NCI-H2107 treated with DMSO at 0.1 percent for 48 hours (cell line): Measurements from ENCODE around the gene TBC1D30.
A peak's percentile ranks its signal among the peaks of the same experiment; 100 is the strongest.

Source experiments
- DNase-seq: peaks from one replicate; lab custom pipeline; 2025; ENCODE audit not compliant: unreplicated experiment; lab: John Stamatoyannopoulos, UW

The TBC1D30 gene

GRCh38 chr12:64802180-64802775, 22.2 kb upstream of the TBC1D30 start:
- peak; percentile 14 for DNase-seq

DNA sequence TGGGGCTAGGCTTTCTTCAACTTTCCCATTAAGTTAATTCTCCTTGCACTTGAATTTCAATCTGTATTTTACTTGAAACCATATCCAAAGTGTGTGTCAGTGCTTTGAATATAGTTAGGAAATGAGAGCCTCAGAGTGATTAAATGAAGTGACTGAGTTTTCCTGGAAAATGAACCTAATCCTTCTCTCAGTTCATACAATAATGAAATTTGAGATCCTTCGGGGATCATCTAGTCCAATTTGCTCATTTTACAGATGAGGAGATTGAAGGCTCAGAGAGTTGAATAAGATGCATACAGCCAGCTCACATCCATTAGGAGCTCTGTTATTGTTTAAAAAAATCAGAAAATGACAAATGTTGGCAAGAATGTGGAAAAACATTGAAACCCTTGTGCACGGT, 18.3 kb upstream of the TBC1D30 start:
- no peak for DNase-seq

- DNase-seq, result no peak
These were observed 17.6 kb upstream of the TBC1D30 start for GRCh38 chr12:64806593-64807460.

GRCh38 chr12:64808110-64808509, 16.3 kb upstream of the TBC1D30 start:
- no peak for DNase-seq

DNA sequence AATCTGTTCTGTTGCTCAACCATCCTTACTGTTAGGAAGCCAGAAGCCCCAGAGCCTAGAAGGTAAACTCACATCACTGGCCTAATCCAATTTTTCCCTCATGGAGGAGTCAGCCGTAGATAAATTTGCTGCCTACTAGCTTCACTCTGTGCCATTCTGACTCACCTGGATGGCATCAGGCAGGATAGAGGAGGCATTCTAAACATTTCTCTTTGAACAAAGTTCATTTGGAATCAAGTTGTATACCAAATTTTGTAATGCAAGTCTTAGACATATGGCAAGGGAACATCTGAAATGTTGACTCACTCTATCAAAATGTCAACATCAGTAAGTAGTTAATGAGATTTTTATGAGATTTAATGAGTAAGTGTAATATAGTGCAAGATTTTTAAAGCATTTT, 13.6 kb upstream of the TBC1D30 start:
- DNase-seq, result no peak

GRCh38 chr12:64813723-64814122, 10.7 kb upstream of the TBC1D30 start:
- no peak for DNase-seq

- DNase-seq, result no peak
These were observed 10.0 kb upstream of the TBC1D30 start for GRCh38 chr12:64814432-64814831.

GRCh38 chr12:64819816-64820402, 4.5 kb upstream of the TBC1D30 start:
- no peak for DNase-seq

DNA sequence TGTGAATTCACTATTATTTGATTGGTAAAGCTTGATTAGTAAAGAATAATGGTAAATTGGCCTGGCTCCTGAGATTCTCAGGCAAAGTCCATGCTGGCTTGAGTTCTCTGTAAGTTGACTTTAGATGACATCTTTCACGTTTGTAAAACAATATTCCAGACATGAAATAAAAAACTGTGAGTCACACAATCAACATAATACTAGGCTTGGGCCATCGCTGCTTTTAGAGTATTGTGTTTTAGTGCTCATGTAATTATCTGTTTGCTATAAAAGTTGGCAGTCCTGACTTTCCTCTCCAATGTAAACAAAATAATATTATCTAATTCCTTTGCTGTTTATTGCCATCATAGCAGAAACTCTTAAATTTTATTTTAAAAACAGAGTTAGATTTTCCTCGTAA, 3.9 kb upstream of the TBC1D30 start:
- no peak for DNase-seq

DNA sequence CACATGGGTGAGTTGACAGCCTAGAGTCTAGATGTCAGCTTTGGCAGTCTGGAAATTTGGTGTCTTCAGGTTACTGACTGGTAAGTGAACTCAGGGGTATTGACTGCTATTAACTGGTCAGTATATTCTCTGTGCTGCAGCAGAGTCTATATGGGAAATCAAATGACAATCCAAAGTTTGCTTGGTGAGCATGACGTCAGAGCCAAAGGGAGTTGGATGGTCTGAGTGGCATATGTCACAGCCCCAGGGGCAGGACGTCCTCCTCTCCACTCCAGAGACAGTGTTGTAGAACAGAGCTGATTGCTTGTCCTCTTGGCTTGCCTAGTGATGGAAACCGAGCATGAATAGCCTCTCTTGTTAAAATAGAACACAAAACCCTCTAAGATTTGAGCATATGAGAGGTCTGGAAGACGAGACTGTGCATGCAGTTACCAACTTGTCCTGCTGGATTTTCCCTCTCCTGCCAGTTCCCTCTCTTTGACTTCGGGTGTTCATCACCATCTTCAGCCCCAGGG, 3.3 kb upstream of the TBC1D30 start:
- no peak for DNase-seq

- no peak for DNase-seq
These were observed 332 bp upstream of the TBC1D30 start for GRCh38 chr12:64824130-64824499.

DNA sequence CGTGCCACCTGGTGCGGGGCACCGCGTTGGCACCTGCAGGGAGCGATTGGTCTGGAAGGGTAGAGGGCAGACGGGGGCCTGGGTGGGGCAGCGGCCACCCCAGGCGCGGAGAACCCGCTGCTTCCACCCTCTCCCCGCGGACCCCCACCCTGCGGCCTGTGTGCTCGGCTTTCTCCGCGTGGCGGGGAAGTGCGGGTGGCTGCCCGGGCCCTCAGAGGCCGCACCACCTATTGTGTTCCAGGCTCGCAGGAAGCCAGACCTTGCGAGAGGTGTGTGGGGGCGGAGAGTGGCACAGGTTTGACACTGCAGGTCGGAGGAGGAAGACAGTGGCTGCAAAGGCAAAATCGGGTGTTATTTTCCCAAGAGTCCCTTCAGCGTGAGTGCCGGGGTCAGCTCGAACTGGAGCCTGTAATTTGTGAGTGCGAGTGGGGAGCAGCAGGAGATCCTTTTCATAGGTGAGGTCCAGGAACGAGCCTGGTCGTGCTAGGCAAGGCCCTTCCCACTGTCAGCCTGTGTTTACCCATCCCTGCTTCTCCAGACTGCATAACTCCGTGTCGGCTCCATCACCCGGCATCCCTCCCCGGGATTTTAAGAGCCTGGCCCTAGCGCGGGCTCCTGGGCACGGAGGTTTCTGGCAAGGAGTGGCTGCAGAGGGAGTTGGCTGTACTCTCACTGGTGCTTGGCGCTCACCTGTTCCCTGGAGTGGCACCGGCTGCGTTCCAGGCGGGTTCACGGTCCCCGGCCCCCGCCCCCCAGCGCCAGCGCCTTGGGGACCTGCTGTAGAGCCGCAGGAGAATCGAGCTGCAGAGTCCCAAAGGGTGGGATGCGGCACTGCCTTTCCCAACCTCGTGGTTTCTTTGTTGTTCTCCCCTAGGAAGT, 935 bp downstream of the TBC1D30 start:
- DNase-seq, result peak; percentile 67

DNA sequence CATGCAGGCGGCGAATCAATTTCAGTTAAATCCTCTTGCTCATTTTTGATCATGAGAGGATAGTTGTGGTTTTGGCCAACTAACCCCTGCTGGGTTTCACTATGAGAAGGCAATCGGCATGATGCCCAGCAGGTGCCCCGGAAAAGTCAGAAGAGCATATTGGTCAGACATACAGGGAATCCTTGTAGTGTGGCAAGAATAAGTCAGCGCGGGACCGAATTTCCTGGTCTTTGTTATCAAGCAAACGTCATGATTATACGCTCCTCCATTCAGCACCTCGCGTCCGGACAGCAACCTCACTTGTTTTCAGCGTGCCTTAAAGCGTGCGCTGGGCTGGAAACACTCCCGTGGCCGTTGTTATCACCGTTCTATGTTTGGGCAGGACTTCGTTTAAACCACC, 1.8 kb downstream of the TBC1D30 start:
- peak; percentile 76 for DNase-seq

- DNase-seq, result no peak
These were observed 4.3 kb downstream of the TBC1D30 start for GRCh38 chr12:64828713-64829112.

GRCh38 chr12:64833928-64834327, 9.5 kb downstream of the TBC1D30 start:
- no peak for DNase-seq

DNA sequence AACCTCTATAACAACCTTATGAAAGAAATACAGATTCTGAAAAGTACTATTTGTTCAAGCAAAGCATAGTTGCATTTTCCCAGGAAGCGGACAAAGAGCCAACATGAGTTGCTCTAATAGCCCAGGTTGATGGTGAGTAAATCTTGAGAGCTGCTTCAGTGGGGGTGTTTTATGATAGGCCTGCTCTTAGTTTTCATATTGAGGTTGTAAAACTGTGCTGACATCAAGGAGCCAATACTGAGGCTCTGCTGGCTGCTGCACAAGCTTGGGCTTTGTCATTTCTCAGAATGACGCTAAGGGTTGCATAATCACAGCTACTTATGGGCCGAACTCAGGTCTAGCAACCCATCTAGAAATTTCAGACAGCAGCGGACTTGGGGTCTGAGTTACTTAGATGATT, 11.5 kb downstream of the TBC1D30 start:
- no peak for DNase-seq

DNA sequence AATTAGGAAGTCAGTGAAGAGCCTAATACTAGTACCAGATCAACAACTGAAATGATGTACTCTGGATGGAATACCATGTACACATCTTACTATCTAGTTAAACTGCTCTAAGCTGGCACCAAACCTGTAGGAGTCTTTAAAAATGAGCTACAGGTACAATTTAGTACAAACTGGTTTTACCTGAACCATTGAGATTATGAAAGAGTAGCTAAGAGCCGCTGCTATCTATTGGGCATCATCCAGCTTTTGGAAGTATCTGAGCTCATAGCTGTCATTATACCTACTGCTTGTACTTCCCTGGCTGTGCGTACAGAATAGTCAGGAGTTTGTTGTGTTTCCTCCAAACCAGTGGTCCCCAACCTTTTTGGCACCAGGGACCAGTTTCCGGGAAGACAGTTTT, 12.4 kb downstream of the TBC1D30 start:
- DNase-seq, result no peak

GRCh38 chr12:64837427-64837826, 13.0 kb downstream of the TBC1D30 start:
- DNase-seq, result no peak

- DNase-seq, result no peak
These were observed 15.7 kb downstream of the TBC1D30 start for GRCh38 chr12:64840119-64840518.

GRCh38 chr12:64840949-64841717, 16.7 kb downstream of the TBC1D30 start:
- no peak for DNase-seq
